Body of pancreas (tissue), 4 donors: Measurements from ENCODE around the gene MDFIC2.

ENCODE experiments used
- POLR2A ChIP-seq, 3 donors: fragments of 450-650 bp; IDR thresholded peaks; one replicate each; pipeline ENCODE4 v1.6.1; 2016; ENCODE audit warnings: antibody characterized with exemption in 3 of 3, mild to moderate bottlenecking in 2 of 3
- TF ChIP-seq, protein P1 (sequence below), 7 experiments: fragments of 450-650 bp in 4 of 7; fragments of 200-600 bp in 3 of 7; sonication (generic) in 3 of 7; IDR thresholded peaks; one replicate each; pipeline ENCODE4 v1.5.1; 2016 to 2019; ENCODE audit warnings: antibody characterized with exemption in 7 of 7

DNA sequence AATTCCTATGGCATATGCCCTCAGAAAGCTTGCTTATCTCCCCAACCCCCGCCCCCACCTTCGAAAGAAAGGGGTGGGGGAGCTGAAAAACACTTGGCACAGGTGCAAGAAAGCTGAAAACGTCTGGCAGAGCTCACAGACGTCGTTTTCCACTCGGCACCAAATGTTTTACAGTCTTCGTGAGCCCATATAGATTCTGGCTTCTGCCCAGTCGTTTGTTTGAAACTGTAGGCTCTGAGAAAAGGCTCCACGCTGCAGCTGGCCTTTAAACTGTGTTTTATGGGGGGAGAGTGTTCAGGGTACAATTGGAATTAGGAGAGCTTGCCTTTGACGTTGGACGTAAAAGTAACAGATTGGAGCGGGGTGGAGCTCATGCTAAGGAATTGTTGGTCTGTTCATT, 130.3 kb downstream of the MDFIC2 start:
- TF ChIP-seq, protein P1, sequence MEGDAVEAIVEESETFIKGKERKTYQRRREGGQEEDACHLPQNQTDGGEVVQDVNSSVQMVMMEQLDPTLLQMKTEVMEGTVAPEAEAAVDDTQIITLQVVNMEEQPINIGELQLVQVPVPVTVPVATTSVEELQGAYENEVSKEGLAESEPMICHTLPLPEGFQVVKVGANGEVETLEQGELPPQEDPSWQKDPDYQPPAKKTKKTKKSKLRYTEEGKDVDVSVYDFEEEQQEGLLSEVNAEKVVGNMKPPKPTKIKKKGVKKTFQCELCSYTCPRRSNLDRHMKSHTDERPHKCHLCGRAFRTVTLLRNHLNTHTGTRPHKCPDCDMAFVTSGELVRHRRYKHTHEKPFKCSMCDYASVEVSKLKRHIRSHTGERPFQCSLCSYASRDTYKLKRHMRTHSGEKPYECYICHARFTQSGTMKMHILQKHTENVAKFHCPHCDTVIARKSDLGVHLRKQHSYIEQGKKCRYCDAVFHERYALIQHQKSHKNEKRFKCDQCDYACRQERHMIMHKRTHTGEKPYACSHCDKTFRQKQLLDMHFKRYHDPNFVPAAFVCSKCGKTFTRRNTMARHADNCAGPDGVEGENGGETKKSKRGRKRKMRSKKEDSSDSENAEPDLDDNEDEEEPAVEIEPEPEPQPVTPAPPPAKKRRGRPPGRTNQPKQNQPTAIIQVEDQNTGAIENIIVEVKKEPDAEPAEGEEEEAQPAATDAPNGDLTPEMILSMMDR (IDR thresholded peaks at IDR 0.05): no peak
- TF ChIP-seq POLR2A (IDR thresholded peaks at IDR 0.05): no peak
